ENCODE measurements around the gene ZBTB20.

GRCh38 chr3:114496874-114497273 is 650.2 kb downstream of the ZBTB20 start:
- TF ChIP-seq EP300 (IDR thresholded peaks at IDR 0.05) (no peak), CTCF (IDR thresholded peaks at IDR 0.05) (no peak)
